Tibial nerve (tissue), 4 donors: Measurements from ENCODE around the gene MYO1G. TPM values are rescaled to one million over a fixed set of nuclear protein-coding genes. Genes with fewer than 3 reads are reported as not detected.

Experiments
- DNase-seq, 2 donors: peaks; one replicate each; pipeline ENCODE4 v3.0.0-alpha.2; 2019; ENCODE audit warnings: low spot score in 2 of 2
- H3K27ac ChIP-seq, 4 donors: fragments of 200-600 bp; sonication (generic) in 3 of 4; one replicate each; pipeline ENCODE4 v1.5.1; 2017 to 2019; ENCODE audit warnings: mild to moderate bottlenecking in 1 of 4
- H3K27me3 ChIP-seq, 2 donors: fragments of 200-600 bp; sonication (generic) in 1 of 2; one replicate each; pipeline versions ENCODE4 v1.5.1 to v1.6.0; 2017 to 2019
- H3K36me3 ChIP-seq, 3 donors: fragments of 200-600 bp; sonication (generic); one replicate each; pipeline ENCODE4 v1.5.1; 2018 to 2019
- H3K4me1 ChIP-seq, 4 donors: fragments of 200-600 bp; sonication (generic) in 3 of 4; one replicate each; pipeline ENCODE4 v1.5.1; 2017 to 2019
- H3K4me3 ChIP-seq, 4 donors: fragments of 200-600 bp; sonication (generic) in 3 of 4; one replicate each; pipeline ENCODE4 v1.5.1; 2017 to 2019; ENCODE audit warnings: mild to moderate bottlenecking in 1 of 4, moderate library complexity in 1 of 4
- H3K9me3 ChIP-seq, 4 donors: fragments of 200-600 bp; sonication (generic) in 3 of 4; one replicate each; pipeline ENCODE4 v1.5.1; 2017 to 2019
- CTCF ChIP-seq, 5 experiments: fragments of 200-600 bp in 3 of 5; fragments of 450-650 bp in 2 of 5; sonication (generic) in 3 of 5; IDR thresholded peaks; one replicate each; pipeline ENCODE4 v1.5.1; 2016 to 2019; ENCODE audit warnings: antibody characterized with exemption in 5 of 5, mild to moderate bottlenecking in 3 of 5, moderate library complexity in 2 of 5
- EP300 ChIP-seq, 2 donors: sonication (generic); formaldehyde crosslinking; IDR thresholded peaks; one replicate each; pipeline ENCODE4 v1.6.1; 2017; ENCODE audit warnings: antibody characterized with exemption in 2 of 2, mild to moderate bottlenecking in 1 of 2
- POLR2A ChIP-seq, 2 donors: fragments of 450-650 bp; IDR thresholded peaks; one replicate each; pipeline ENCODE4 v1.6.1; 2017; ENCODE audit warnings: antibody characterized with exemption in 2 of 2, mild to moderate bottlenecking in 2 of 2, moderate library complexity in 2 of 2
- WGBS, 2 donors: methylation state at CpG; one replicate each; pipeline ENCODE4 v1.1.5; 2018; 5-methylcytosine and 5-hydroxymethylcytosine counted together
- total RNA-seq, 4 donors: library from RNA; depleted of rRNA; stranded (reverse); fragments of >200 nt; gene quantifications; one replicate each; pipeline ENCODE4 v1.1.0, GENCODE V29; 2016

MYO1G gene
- total RNA-seq, 4 donors from 2014 or later: 0.84 to 10.5 (median 3.3) TPM

- Histone ChIP-seq H3K27ac (peak overlapping the region in 2 of 4 donors; percentile 15 to 38), H3K27me3 (no peaks in the 10 kb centered on the region), H3K36me3 (no peaks in the 10 kb centered on the region), H3K4me1 (peaks cover 0 to 24% (median 3%) of the 10 kb centered on the region in 4 donors), H3K4me3 (no peak overlapping the region), H3K9me3 (no peaks in the 10 kb centered on the region)
- no peak for DNase-seq
- 53 to 60% methylated on average over 10 of the region's 10 CpGs for WGBS, 2 donors
- TF ChIP-seq CTCF (IDR thresholded peaks at IDR 0.05) (no peak), EP300 (IDR thresholded peaks at IDR 0.05) (no peak), POLR2A (IDR thresholded peaks at IDR 0.05) (no peak)
Observed at GRCh38 chr7:44914992-44915607, 63.7 kb downstream of the MYO1G start.

GRCh38 chr7:44912775-44913347, 66.0 kb downstream of the MYO1G start:
- peak overlapping the region in 2 of 4 donors; percentile 25 to 30 for H3K27ac ChIP-seq
- no peaks in the 10 kb centered on the region for H3K27me3 ChIP-seq
- TF ChIP-seq CTCF (IDR thresholded peaks at IDR 0.05): no peak
- TF ChIP-seq EP300 (IDR thresholded peaks at IDR 0.05): no peak
- no peak overlapping the region for H3K4me3 ChIP-seq
- no peak for DNase-seq
- H3K36me3 ChIP-seq: no peaks in the 10 kb centered on the region
- no peaks in the 10 kb centered on the region for H3K9me3 ChIP-seq
- WGBS, 2 donors: 41 to 46% methylated on average over 6 to 7 of the region's 7 CpGs
- peaks cover 0 to 24% (median 3%) of the 10 kb centered on the region in 4 donors for H3K4me1 ChIP-seq

Other genes starting within 250 kb of the MYO1G start
- 10 to 100 TPM; 24.7 to 48.9 (median 32.7) TPM for gene ZMIZ2, start 230.2 kb downstream of the MYO1G start, total RNA-seq
- gene PPIA, start 182.3 kb downstream of the MYO1G start, total RNA-seq: 1,000 to 10,000 TPM in 2 of 4 donors, 100 to 1,000 TPM in 2; 803 to 1,127 (median 967) TPM
- gene H2AZ2, start 130.9 kb downstream of the MYO1G start, total RNA-seq: 100 to 1,000 TPM in 3 of 4 donors, 10 to 100 TPM in 1; 97.5 to 136 (median 126) TPM
- gene PURB, start 93.5 kb downstream of the MYO1G start, total RNA-seq: 10 to 100 TPM; 20.0 to 26.4 (median 23.3) TPM
- 10 to 100 TPM; 41.1 to 46.3 (median 44.0) TPM for gene CCM2, start 21.2 kb upstream of the MYO1G start, total RNA-seq
- gene NACAD, start 110.0 kb upstream of the MYO1G start, total RNA-seq: 1 to 10 TPM; 6.1 to 7.8 (median 6.7) TPM
- gene TBRG4, start 132.7 kb upstream of the MYO1G start, total RNA-seq: 10 to 100 TPM; 32.3 to 81.3 (median 54.0) TPM
- gene RAMP3, start 178.8 kb upstream of the MYO1G start, total RNA-seq: 100 to 1,000 TPM in 3 of 4 donors, 10 to 100 TPM in 1; 31.6 to 117 (median 112) TPM